SK-N-SH (cell line): ENCODE results near the gene THBS2.

Experiments
- CHD2 ChIP-seq: fragments of 150-350 bp; IDR thresholded peaks from 2 replicates; pipeline ENCODE4 v1.6.1; 2018; ENCODE audit warnings: low read length; ENCODE audit not compliant: partially characterized antibody
- CTCF ChIP-seq: fragments of 200-600 bp; sonication (generic); IDR thresholded peaks from 2 replicates; pipeline ENCODE4 v1.6.1; 2017; ENCODE audit warnings: antibody characterized with exemption, mild to moderate bottlenecking, moderate library complexity
- EZH2phosphoT487 ChIP-seq: fragments of 200-600 bp; sonication (generic); IDR thresholded peaks from 2 replicates; pipeline ENCODE4 v1.6.1; 2017; ENCODE audit warnings: low read depth, mixed run types, mild to moderate bottlenecking, antibody characterized with exemption, moderate library complexity, borderline replicate concordance
- NFIC ChIP-seq: IDR thresholded peaks from 2 replicates; pipeline ENCODE4 v1.4.0; 2012; ENCODE audit warnings: borderline replicate concordance
- RXRA ChIP-seq: IDR thresholded peaks from 2 replicates; pipeline ENCODE4 v1.4.0; 2012; ENCODE audit warnings: low read depth, mild to moderate bottlenecking, borderline replicate concordance
- TCF12 ChIP-seq: IDR thresholded peaks from 2 replicates; pipeline ENCODE4 v1.4.0; 2012
- USF1 ChIP-seq: IDR thresholded peaks from 2 replicates; pipeline ENCODE4 v1.4.0; 2012; ENCODE audit warnings: low read depth, borderline replicate concordance

- TF ChIP-seq RXRA (no peak), CTCF (no peak), USF1 (no peak), EZH2phosphoT487 (no peak), TCF12 (no peak), CHD2 (no peak), NFIC (no peak)
These were observed 76.0 kb downstream of the THBS2 start for GRCh38 chr6:169177516-169178166.
